Thyroid gland (tissue), 4 donors: ENCODE data around the gene LARGE2. TPM values are rescaled to one million over a fixed set of nuclear protein-coding genes. Genes with fewer than 3 reads are reported as not detected.
"Not testable (repeated sequence)": the region's sequence is repeated elsewhere in the genome, so short reads cannot be mapped to it uniquely, and the experiment has no call there.

Experiments
- DNase-seq, 2 donors: peaks; one replicate each; pipeline ENCODE4 v3.0.0-alpha.2; 2019
- H3K27ac ChIP-seq, 3 donors: fragments of 200-600 bp; sonication (generic); 1 replicate in 2 of 3; 2 replicates in 1 of 3; pipeline ENCODE4 v1.5.1; 2016 to 2019; ENCODE audit warnings: mild to moderate bottlenecking in 1 of 3, moderate library complexity in 1 of 3
- H3K27me3 ChIP-seq: fragments of 200-600 bp; sonication (generic); one replicate; pipeline ENCODE4 v1.5.1; 2019
- H3K36me3 ChIP-seq, 2 donors: fragments of 200-600 bp; sonication (generic); one replicate each; pipeline ENCODE4 v1.5.1; 2016 to 2019
- H3K4me1 ChIP-seq, 2 donors: fragments of 200-600 bp; sonication (generic); one replicate each; pipeline ENCODE4 v1.5.1; 2017 to 2019
- H3K4me3 ChIP-seq, 3 donors: fragments of 200-600 bp; sonication (generic); replicated peaks in 1 of 3; 1 replicate in 2 of 3; 2 replicates in 1 of 3; pipeline ENCODE4 v1.5.1; 2016; ENCODE audit warnings: mild to moderate bottlenecking in 1 of 3
- H3K9me3 ChIP-seq: fragments of 200-600 bp; sonication (generic); one replicate; pipeline ENCODE4 v1.5.1; 2017
- POLR2A ChIP-seq, 2 donors: fragments of 450-650 bp; IDR thresholded peaks; one replicate each; pipeline ENCODE4 v1.6.1; 2017; ENCODE audit warnings: antibody characterized with exemption in 2 of 2, mild to moderate bottlenecking in 2 of 2, moderate library complexity in 1 of 2
- WGBS, 2 donors: methylation state at CpG; one replicate each; pipeline ENCODE4 v1.1.5; 2017; 5-methylcytosine and 5-hydroxymethylcytosine counted together
- intact Hi-C: fragments of 100-400 bp; cut with DNase I; formaldehyde crosslinking; loops from one replicate; pipeline ENCODE4 v1.15.1; 2023
- total RNA-seq, 4 donors: library from RNA; depleted of rRNA; stranded (reverse); fragments of >200 nt; gene quantifications; one replicate each; pipeline ENCODE4 v1.2.3, GENCODE V29; 2016
- TF ChIP-seq, protein P1 (sequence below), 6 experiments: fragments of 200-600 bp in 3 of 6; fragments of 450-650 bp in 3 of 6; sonication (generic) in 3 of 6; IDR thresholded peaks; one replicate each; pipeline ENCODE4 v1.5.1; 2016 to 2019; ENCODE audit warnings: antibody characterized with exemption in 6 of 6, mild to moderate bottlenecking in 2 of 6, inconsistent platforms in 1 of 6, moderate library complexity in 1 of 6

The LARGE2 gene
- total RNA-seq, 4 donors from 2014 or later: 11.2 to 19.0 (median 14.1) TPM

DNA sequence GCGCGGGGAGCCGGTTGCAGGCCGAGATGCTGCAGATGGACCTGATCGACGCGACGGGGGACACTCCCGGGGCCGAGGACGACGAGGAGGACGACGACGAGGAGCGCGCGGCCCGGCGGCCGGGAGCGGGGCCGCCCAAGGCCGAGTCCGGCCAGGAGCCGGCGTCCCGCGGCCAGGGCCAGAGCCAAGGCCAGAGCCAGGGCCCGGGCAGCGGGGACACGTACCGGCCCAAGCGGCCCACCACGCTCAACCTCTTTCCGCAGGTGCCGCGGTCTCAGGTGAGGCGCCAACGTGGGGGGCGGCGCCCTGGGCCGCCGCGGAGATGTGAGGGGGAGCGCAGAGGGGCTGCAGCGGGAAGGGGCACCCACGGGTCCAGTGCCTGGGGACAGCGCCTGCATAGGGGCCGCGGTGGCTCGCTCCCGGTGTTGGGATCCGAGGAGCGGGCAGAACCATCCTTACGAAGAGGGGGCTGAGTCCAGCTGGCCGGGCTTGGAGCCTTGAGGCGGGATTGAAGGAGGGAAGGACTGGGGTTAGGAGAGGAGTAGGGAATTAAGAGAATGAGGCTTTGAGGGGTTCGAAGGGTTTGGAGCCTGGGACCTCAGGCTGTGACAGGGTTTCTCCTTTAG is 22.2 kb upstream of the LARGE2 start:
- H3K36me3 ChIP-seq, intact Hi-C loops, H3K27ac ChIP-seq, H3K27me3 ChIP-seq, H3K9me3 ChIP-seq: not testable (repeated sequence)
- Histone ChIP-seq H3K4me1 (peaks cover 17 to 20% of the 10 kb centered on the region in 2 donors), H3K4me3 (peak overlapping the region in 2 of 3 donors; percentile 15 to 54)
- TF ChIP-seq POLR2A (IDR thresholded peaks at IDR 0.05): peak in 1 of 2 donors; percentile 34
- peak in 1 of 2 donors; percentile 20 for DNase-seq
- WGBS, 2 donors: 7 to 11% methylated on average over 20 to 25 of the region's 59 CpGs

DNA sequence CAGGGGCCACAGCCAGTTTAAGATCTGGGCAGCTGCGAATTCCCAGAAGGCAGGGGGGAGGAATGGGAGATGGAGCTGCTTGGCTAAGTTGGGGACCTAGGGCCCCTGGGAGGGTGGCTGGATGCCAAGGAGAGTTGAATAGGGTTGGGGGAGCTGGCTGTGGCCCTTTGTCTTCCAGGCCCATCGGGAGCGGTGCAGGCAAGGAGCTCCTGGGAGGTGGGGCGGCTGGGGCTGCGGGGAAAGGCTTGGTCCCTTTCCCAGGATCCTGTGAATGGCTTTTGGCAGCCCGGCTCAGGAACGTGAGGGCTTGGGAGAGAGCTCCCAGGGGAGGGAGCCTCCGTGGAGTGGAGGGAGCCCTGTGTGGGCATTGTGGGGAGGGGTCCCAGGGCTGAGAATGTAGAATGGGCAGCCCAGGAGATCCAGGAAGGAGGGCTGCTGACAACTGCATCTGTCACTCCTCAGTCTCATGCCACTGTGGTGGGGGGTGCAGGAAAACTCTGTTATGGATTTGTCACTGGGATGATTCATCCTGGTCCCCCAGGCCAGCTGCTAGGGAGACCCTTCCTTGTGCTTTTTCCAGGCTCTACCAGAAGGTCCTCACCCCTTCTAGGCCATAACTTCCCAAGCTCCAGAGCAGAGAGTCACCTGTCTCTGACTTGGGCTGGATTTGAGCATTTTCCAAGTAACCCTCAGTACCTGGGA is 21.4 kb upstream of the LARGE2 start:
- Histone ChIP-seq H3K4me1 (peaks cover 17 to 20% of the 10 kb centered on the region in 2 donors), H3K4me3 (peak overlapping the region in 1 of 3 donors; percentile 54), H3K9me3 (no peaks in the 10 kb centered on the region), H3K36me3 (no peaks in the 10 kb centered on the region), H3K27me3 (no peaks in the 10 kb centered on the region), H3K27ac (no peak overlapping the region)
- intact Hi-C loops: no loop called here
- DNase-seq: peak; percentile 24 to 32
- 13 to 23% methylated on average over 8 of the region's 8 CpGs for WGBS, 2 donors
- TF ChIP-seq, protein P1, sequence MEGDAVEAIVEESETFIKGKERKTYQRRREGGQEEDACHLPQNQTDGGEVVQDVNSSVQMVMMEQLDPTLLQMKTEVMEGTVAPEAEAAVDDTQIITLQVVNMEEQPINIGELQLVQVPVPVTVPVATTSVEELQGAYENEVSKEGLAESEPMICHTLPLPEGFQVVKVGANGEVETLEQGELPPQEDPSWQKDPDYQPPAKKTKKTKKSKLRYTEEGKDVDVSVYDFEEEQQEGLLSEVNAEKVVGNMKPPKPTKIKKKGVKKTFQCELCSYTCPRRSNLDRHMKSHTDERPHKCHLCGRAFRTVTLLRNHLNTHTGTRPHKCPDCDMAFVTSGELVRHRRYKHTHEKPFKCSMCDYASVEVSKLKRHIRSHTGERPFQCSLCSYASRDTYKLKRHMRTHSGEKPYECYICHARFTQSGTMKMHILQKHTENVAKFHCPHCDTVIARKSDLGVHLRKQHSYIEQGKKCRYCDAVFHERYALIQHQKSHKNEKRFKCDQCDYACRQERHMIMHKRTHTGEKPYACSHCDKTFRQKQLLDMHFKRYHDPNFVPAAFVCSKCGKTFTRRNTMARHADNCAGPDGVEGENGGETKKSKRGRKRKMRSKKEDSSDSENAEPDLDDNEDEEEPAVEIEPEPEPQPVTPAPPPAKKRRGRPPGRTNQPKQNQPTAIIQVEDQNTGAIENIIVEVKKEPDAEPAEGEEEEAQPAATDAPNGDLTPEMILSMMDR (IDR thresholded peaks at IDR 0.05): no peak
- no peak for TF ChIP-seq POLR2A (IDR thresholded peaks at IDR 0.05)

DNA sequence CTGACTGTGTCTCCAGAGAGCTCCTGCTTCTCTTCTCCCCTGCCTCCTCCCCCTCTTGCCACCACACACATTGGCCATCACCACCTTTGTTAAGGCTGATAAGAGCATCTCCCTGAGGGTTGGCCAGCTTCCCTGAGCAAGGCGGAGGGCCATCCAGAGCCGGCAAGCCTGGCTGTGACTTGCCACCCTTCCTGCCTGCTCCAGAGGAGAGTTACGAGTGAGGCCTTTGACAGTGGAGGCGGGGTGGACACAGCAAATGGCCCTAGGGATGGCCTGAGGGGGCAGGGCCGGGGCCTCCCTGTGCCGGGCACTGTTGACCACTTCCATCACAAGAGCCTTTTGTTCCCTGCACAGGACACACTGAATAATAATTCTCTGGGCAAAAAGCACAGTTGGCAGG is 20.8 kb upstream of the LARGE2 start:
- no peak for DNase-seq
- intact Hi-C loops: no loop called here
- 79 to 94% methylated on average over 2 to 6 of the region's 6 CpGs for WGBS, 2 donors
- no peak for TF ChIP-seq POLR2A (IDR thresholded peaks at IDR 0.05)
- TF ChIP-seq, protein P1 (IDR thresholded peaks at IDR 0.05): no peak
- Histone ChIP-seq H3K27me3 (no peaks in the 10 kb centered on the region), H3K4me1 (peaks cover 17 to 20% of the 10 kb centered on the region in 2 donors), H3K9me3 (no peaks in the 10 kb centered on the region), H3K36me3 (no peaks in the 10 kb centered on the region), H3K27ac (no peak overlapping the region), H3K4me3 (no peak overlapping the region)

DNA sequence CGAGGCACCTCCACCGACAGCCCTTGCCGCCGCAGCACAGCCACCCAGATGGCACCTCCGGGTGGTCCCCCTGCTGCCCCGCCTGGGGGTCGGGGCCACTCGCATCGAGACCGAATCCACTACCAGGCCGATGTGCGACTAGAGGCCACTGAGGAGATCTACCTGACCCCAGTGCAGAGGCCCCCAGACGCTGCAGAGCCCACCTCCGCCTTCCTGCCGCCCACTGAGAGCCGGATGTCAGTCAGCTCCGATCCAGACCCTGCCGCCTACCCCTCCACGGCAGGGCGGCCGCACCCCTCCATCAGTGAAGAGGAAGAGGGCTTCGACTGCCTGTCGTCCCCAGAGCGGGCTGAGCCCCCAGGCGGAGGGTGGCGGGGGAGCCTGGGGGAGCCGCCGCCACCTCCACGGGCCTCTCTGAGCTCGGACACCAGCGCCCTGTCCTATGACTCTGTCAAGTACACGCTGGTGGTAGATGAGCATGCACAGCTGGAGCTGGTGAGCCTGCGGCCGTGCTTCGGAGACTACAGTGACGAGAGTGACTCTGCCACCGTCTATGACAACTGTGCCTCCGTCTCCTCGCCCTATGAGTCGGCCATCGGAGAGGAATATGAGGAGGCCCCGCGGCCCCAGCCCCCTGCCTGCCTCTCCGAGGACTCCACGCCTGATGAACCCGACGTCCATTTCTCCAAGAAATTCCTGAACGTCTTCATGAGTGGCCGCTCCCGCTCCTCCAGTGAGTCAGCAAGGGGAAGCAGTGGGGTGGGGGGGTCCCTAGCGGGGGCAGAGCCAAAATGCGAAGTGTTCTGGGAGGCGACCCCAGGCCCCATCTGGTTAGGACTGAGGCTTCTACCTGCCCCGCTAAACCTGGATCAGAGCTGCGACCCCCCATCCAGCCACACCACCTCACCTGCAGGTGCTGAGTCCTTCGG is 19.7 kb upstream of the LARGE2 start:
- intact Hi-C loops: no loop called here
- Histone ChIP-seq H3K4me3 (no peak overlapping the region), H3K27me3 (no peaks in the 10 kb centered on the region), H3K4me1 (peaks cover 17 to 20% of the 10 kb centered on the region in 2 donors), H3K9me3 (no peaks in the 10 kb centered on the region), H3K36me3 (no peaks in the 10 kb centered on the region), H3K27ac (no peak overlapping the region)
- DNase-seq: no peak
- WGBS, 2 donors: 93 to 95% methylated on average over 21 to 52 of the region's 56 CpGs
- no peak for TF ChIP-seq POLR2A (IDR thresholded peaks at IDR 0.05)
- TF ChIP-seq, protein P1 (IDR thresholded peaks at IDR 0.05): no peak

DNA sequence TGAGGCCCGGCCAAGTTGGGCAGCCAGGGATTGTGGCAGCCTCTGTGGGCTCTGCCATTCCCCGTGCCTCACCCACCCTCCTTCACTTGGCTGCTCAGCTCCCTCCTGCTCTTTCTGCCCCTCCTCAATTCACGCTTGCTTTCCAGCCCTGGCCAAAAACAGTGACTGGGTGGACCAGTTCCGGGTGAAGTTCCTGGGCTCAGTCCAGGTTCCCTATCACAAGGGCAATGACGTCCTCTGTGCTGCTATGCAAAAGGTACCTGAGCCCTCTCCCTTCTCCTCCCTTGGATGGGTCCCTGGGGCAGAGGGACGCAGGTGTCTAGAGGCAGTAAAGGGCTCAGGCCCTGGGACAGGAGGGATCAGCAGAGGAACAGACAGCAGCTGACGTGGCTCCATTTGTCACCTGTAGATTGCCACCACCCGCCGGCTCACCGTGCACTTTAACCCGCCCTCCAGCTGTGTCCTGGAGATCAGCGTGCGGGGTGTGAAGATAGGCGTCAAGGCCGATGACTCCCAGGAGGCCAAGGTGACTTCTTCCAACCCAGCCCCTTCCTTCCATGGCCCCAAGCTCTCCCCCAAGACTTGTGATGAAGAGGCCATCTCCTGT is 18.0 kb upstream of the LARGE2 start:
- no peak for TF ChIP-seq POLR2A (IDR thresholded peaks at IDR 0.05)
- TF ChIP-seq, protein P1 (IDR thresholded peaks at IDR 0.05): no peak
- Histone ChIP-seq H3K36me3 (peaks cover 0 to under 1% of the 10 kb centered on the region in 2 donors), H3K4me1 (peaks cover 13% of the 10 kb centered on the region in 2 donors), H3K9me3 (no peaks in the 10 kb centered on the region), H3K27me3 (no peaks in the 10 kb centered on the region), H3K4me3 (no peak overlapping the region), H3K27ac (no peak overlapping the region)
- intact Hi-C loops: no loop called here
- DNase-seq: no peak
- 86 to 88% methylated on average over 14 to 15 of the region's 15 CpGs for WGBS, 2 donors
